IPS DF 6.9 (cell line): ENCODE data around the gene NIPBL.
"Not testable (repeated sequence)": the region's sequence is repeated elsewhere in the genome, so short reads cannot be mapped to it uniquely, and the experiment has no call there.

ENCODE experiments used
- DNase-seq: peaks from one replicate; pipeline ENCODE4 v3.0.0-alpha.2; 2013; ENCODE audit warnings: low read depth, low spot score
- H3K27ac ChIP-seq: one replicate; pipeline ENCODE4 v1.5.1; 2013; ENCODE audit warnings: low read length, control low read depth
- H3K27me3 ChIP-seq: 2 replicates; pipeline ENCODE4 v1.6.1; 2013; ENCODE audit warnings: mild to moderate bottlenecking, low read length; ENCODE audit not compliant: control insufficient read depth, insufficient read depth
- H3K36me3 ChIP-seq: 2 replicates; pipeline ENCODE4 v1.6.1; 2013; ENCODE audit warnings: low read length; ENCODE audit not compliant: control insufficient read depth, insufficient read depth
- H3K4me1 ChIP-seq: 2 replicates; pipeline ENCODE4 v1.6.1; 2013; ENCODE audit warnings: low read length; ENCODE audit not compliant: control insufficient read depth, insufficient read depth
- H3K4me3 ChIP-seq: 2 replicates; pipeline ENCODE4 v1.5.1; 2013; ENCODE audit warnings: mild to moderate bottlenecking, low read length
- H3K9me3 ChIP-seq: 2 replicates; pipeline ENCODE4 v1.6.1; 2013; ENCODE audit warnings: low read length, inconsistent platforms; ENCODE audit not compliant: control insufficient read depth, insufficient read depth
- WGBS: extraction: QIAGEN DNeasy Blood & Tissue Kit; methylation state at CpG from one replicate; pipeline ENCODE4 v1.1.7; 2013; ENCODE audit warnings: mixed read lengths, missing lambda C conversion rate; ENCODE audit not compliant: insufficient read length, insufficient coverage; 5-methylcytosine and 5-hydroxymethylcytosine counted together

The NIPBL gene

DNA sequence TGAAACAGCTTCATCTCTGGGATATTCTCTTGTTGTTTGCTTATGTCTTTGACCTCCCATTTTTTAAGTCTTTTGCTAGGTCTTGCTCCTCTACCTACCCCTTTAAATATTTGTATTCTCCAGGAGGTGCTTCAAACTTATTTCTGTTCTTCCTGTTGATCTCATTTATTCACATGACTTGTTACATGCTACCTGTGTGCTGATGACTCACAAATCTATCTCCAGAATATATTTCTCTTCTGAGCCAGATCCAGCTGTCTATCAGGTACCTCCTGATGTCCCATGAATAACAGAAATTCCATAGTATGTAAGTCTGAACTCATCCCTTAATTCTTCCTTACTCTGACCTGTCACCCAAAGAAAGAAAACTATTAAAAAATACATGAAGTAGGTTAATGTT, 11.0 kb downstream of the NIPBL start:
- H3K4me1 ChIP-seq: no peaks in the 10 kb centered on the region
- no peaks in the 10 kb centered on the region for H3K27me3 ChIP-seq
- no peak for DNase-seq
- no peaks in the 10 kb centered on the region for H3K9me3 ChIP-seq
- H3K36me3 ChIP-seq: no peaks in the 10 kb centered on the region
- no peak overlapping the region for H3K4me3 ChIP-seq
- H3K27ac ChIP-seq: no peak overlapping the region

DNA sequence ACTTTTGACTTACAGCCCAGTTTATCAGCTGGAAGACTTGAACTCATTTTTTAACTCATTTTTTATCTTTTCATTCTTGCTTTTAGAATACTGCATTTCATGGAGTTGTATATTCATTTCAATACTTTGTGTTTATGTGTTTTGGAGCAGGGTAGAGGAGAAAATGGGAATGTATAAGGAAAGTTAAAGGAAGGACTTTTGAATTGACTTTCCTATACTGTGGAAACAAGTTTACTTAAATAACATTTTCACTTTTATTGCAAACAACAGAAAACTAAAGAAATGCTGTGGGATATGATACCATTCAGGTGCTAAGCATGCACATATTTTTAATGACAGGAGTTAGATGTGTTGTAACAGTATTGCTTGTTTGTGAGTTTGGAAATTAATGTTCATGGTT, 11.7 kb downstream of the NIPBL start:
- Histone ChIP-seq H3K4me3 (no peak overlapping the region), H3K27ac (no peak overlapping the region), H3K4me1 (no peaks in the 10 kb centered on the region), H3K36me3 (no peaks in the 10 kb centered on the region), H3K9me3 (no peaks in the 10 kb centered on the region), H3K27me3 (no peaks in the 10 kb centered on the region)
- no peak for DNase-seq

GRCh38 chr5:36889264-36889663, 12.7 kb downstream of the NIPBL start:
- H3K27me3 ChIP-seq: no peaks in the 10 kb centered on the region
- H3K9me3 ChIP-seq: no peaks in the 10 kb centered on the region
- no CpG with 5 or more reads among the region's 1 CpG for WGBS
- DNase-seq: no peak
- no peak overlapping the region for H3K27ac ChIP-seq
- no peaks in the 10 kb centered on the region for H3K36me3 ChIP-seq
- no peak overlapping the region for H3K4me3 ChIP-seq
- H3K4me1 ChIP-seq: no peaks in the 10 kb centered on the region

- DNase-seq: no peak
- Histone ChIP-seq H3K27me3 (no peaks in the 10 kb centered on the region), H3K27ac (no peak overlapping the region), H3K4me3 (no peak overlapping the region), H3K36me3 (no peaks in the 10 kb centered on the region), H3K9me3 (no peaks in the 10 kb centered on the region), H3K4me1 (no peaks in the 10 kb centered on the region)
- WGBS: no CpG with 5 or more reads among the region's 1 CpG
Measured at GRCh38 chr5:36891266-36891665, 14.7 kb downstream of the NIPBL start.

GRCh38 chr5:36892085-36892830, 15.7 kb downstream of the NIPBL start:
- no CpG with 5 or more reads among the region's 6 CpGs for WGBS
- not testable (repeated sequence) for H3K4me3 ChIP-seq, H3K36me3 ChIP-seq, H3K27me3 ChIP-seq, DNase-seq, H3K4me1 ChIP-seq, H3K27ac ChIP-seq, H3K9me3 ChIP-seq

GRCh38 chr5:36894954-36895353, 18.4 kb downstream of the NIPBL start:
- Histone ChIP-seq H3K9me3 (no peaks in the 10 kb centered on the region), H3K4me3 (no peak overlapping the region), H3K36me3 (no peaks in the 10 kb centered on the region), H3K27ac (no peak overlapping the region), H3K27me3 (no peaks in the 10 kb centered on the region), H3K4me1 (no peaks in the 10 kb centered on the region)
- DNase-seq: no peak
- WGBS: no CpG with 5 or more reads among the region's 1 CpG

GRCh38 chr5:36896476-36896875, 19.9 kb downstream of the NIPBL start:
- no peak for DNase-seq
- Histone ChIP-seq H3K9me3 (no peaks in the 10 kb centered on the region), H3K27ac (no peak overlapping the region), H3K27me3 (no peaks in the 10 kb centered on the region), H3K4me1 (no peaks in the 10 kb centered on the region), H3K4me3 (no peak overlapping the region), H3K36me3 (no peaks in the 10 kb centered on the region)
- no CpG with 5 or more reads among the region's 8 CpGs for WGBS

GRCh38 chr5:36897616-36898015, 21.0 kb downstream of the NIPBL start:
- no CpG with 5 or more reads among the region's 1 CpG for WGBS
- H3K27me3 ChIP-seq: no peaks in the 10 kb centered on the region
- H3K4me1 ChIP-seq: no peaks in the 10 kb centered on the region
- H3K36me3 ChIP-seq: no peaks in the 10 kb centered on the region
- H3K27ac ChIP-seq: no peak overlapping the region
- DNase-seq: no peak
- no peaks in the 10 kb centered on the region for H3K9me3 ChIP-seq
- no peak overlapping the region for H3K4me3 ChIP-seq

- Histone ChIP-seq H3K4me1 (no peaks in the 10 kb centered on the region), H3K27me3 (no peaks in the 10 kb centered on the region), H3K36me3 (no peaks in the 10 kb centered on the region), H3K27ac (no peak overlapping the region), H3K9me3 (no peaks in the 10 kb centered on the region), H3K4me3 (no peak overlapping the region)
- WGBS: no CpG with 5 or more reads among the region's 1 CpG
- no peak for DNase-seq
Measured at GRCh38 chr5:36899860-36900259, 23.3 kb downstream of the NIPBL start.

DNA sequence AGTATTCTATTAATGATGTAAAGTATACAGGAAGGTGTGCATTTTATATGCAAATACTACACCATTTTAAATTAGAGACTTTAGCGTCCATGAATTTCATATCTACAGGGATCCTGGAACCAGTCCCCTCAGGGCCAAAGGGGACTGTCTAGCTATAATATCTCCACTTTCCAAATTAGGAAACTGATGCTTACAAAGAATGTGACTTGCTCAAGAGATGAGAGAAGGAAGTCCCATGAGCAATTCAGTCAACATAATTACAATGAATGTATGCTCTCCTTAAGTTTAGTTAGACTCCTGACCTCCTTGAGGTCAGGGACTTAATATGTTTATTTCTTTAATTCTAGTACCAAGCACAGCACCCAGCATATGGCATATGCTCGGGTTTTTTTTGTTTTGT, 23.7 kb downstream of the NIPBL start:
- no CpG with 5 or more reads among the region's 2 CpGs for WGBS
- H3K4me1 ChIP-seq: no peaks in the 10 kb centered on the region
- no peak overlapping the region for H3K27ac ChIP-seq
- H3K9me3 ChIP-seq: no peaks in the 10 kb centered on the region
- no peak for DNase-seq
- no peak overlapping the region for H3K4me3 ChIP-seq
- H3K27me3 ChIP-seq: no peaks in the 10 kb centered on the region
- no peaks in the 10 kb centered on the region for H3K36me3 ChIP-seq

DNA sequence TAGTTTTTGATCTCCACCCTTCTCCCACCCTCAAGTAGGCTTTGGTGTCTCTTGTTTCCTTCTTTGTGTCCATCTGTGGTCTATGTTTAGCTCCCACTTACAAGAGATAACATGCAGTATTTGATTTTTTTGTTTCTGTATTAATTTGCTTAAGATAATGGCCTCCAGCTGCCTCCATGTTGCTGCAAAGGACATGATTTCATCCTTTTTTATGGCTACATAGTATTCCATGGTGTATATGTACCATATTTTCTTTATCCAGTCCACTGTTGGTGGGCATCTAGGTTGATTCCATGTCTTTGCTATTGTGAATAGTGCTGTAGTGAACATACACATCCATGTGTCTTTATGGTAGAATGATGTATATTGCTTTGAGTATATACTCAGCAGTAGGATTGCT, 24.5 kb downstream of the NIPBL start:
- not testable (repeated sequence) for H3K27me3 ChIP-seq, DNase-seq, H3K27ac ChIP-seq, H3K4me1 ChIP-seq, H3K9me3 ChIP-seq, H3K4me3 ChIP-seq, H3K36me3 ChIP-seq
